Limb (tissue), 2 donors: Measurements from ENCODE around the gene SLC6A2.
A peak's percentile ranks its signal among the peaks of the same experiment; 100 is the strongest.
"Not testable (repeated sequence)": the region's sequence is repeated elsewhere in the genome, so short reads cannot be mapped to it uniquely, and the experiment has no call there.

Experiments used
- DNase-seq, 2 donors: peaks; one replicate each; pipeline ENCODE4 v3.0.0-alpha.2; 2016; ENCODE audit errors: extremely low spot score in 2 of 2

Gene SLC6A2

GRCh38 chr16:55655897-55656681 lies at the start of gene SLC6A2:
Gene SLC6A2, plus strand, starts transcription at chr16:55655988. Its CDS starts 707 bp downstream, at chr16:55656695.
- peak in 1 of 2 donors; percentile 60 for DNase-seq

GRCh38 chr16:55613613-55614335 lies 42.0 kb upstream of the SLC6A2 start:
- no peak for DNase-seq

GRCh38 chr16:55615071-55615470 lies 40.7 kb upstream of the SLC6A2 start:
- DNase-seq, result no peak

GRCh38 chr16:55615670-55616069 lies 40.1 kb upstream of the SLC6A2 start:
- not testable (repeated sequence) for DNase-seq

- DNase-seq, result no peak
These were observed 34.0 kb upstream of the SLC6A2 start for GRCh38 chr16:55621771-55622170.

- no peak for DNase-seq
These were observed 33.5 kb upstream of the SLC6A2 start for GRCh38 chr16:55622272-55622671.

GRCh38 chr16:55622930-55623561 lies 32.7 kb upstream of the SLC6A2 start:
- DNase-seq, result no peak

GRCh38 chr16:55623640-55624039 lies 32.1 kb upstream of the SLC6A2 start:
- no peak for DNase-seq

GRCh38 chr16:55624696-55625095 lies 31.1 kb upstream of the SLC6A2 start:
- no peak for DNase-seq

GRCh38 chr16:55625843-55626242 lies 29.9 kb upstream of the SLC6A2 start:
- no peak for DNase-seq

GRCh38 chr16:55628306-55628968 lies 27.4 kb upstream of the SLC6A2 start:
- no peak for DNase-seq

GRCh38 chr16:55630774-55631173 lies 25.0 kb upstream of the SLC6A2 start:
- no peak for DNase-seq

GRCh38 chr16:55632259-55632658 lies 23.5 kb upstream of the SLC6A2 start:
- no peak for DNase-seq

- no peak for DNase-seq
These were observed 21.6 kb upstream of the SLC6A2 start for GRCh38 chr16:55634193-55634592.

- DNase-seq, result no peak
These were observed 17.5 kb upstream of the SLC6A2 start for GRCh38 chr16:55638256-55638655.

GRCh38 chr16:55640701-55641327 lies 15.0 kb upstream of the SLC6A2 start:
- no peak for DNase-seq

- DNase-seq, result no peak
These were observed 14.2 kb upstream of the SLC6A2 start for GRCh38 chr16:55641430-55642056.

GRCh38 chr16:55642611-55643010 lies 13.2 kb upstream of the SLC6A2 start:
- DNase-seq, result no peak

- no peak for DNase-seq
These were observed 12.4 kb upstream of the SLC6A2 start for GRCh38 chr16:55643161-55643970.

- no peak for DNase-seq
These were observed 9.8 kb upstream of the SLC6A2 start for GRCh38 chr16:55645986-55646385.
